IMR-90 (cell line): Measurements from ENCODE around the gene RAPSN. TPM values are rescaled to one million over a fixed set of nuclear protein-coding genes. Genes with fewer than 3 reads are reported as not detected.
A peak's percentile ranks its signal among the peaks of the same experiment; 100 is the strongest.

ENCODE experiments used
- ATAC-seq: fragments of 200-7000 bp; cut with Tn5 transposase; 2 replicates; pipeline ENCODE4 v1.9.1; 2020; ENCODE audit warnings: low read depth, mild to moderate bottlenecking, moderate library complexity
- BruUV-seq: library from RNA; stranded (reverse); fragments of 400-500 nt; replicated peaks from 2 replicates; lab custom pipeline; 2021; lab: Mats Ljungman, UMichigan
- CTCF ChIA-PET: fragments of 300-600 bp; formaldehyde crosslinking; extraction: SDS; loops from one replicate; lab custom pipeline; 2021; ENCODE audit warnings: antibody characterized with exemption; lab: Yijun Ruan, JAX
- POLR2A ChIA-PET: fragments of 300-600 bp; sonication (Branson Sonifier 250); formaldehyde crosslinking; loops from one replicate; lab custom pipeline; 2022; ENCODE audit warnings: antibody characterized with exemption; ENCODE audit not compliant: unreplicated experiment; lab: Charles Lee
- DNase-seq: peaks from one replicate; pipeline ENCODE4 v3.0.0; 2013
- H2AFZ ChIP-seq: replicated peaks from 2 replicates; pipeline ENCODE3; 2013; ENCODE audit warnings: low read length, mild to moderate bottlenecking; ENCODE audit not compliant: poor library complexity
- H2AK5ac ChIP-seq: 2 replicates; pipeline ENCODE4 v1.6.1; 2013; ENCODE audit warnings: low read depth, low read length, inconsistent platforms
- H2AK9ac ChIP-seq: replicated peaks from 2 replicates; pipeline ENCODE3; 2013; ENCODE audit warnings: mild to moderate bottlenecking, low read depth, low read length, moderate library complexity; ENCODE audit not compliant: poor library complexity
- H2BK120ac ChIP-seq: 2 replicates; pipeline ENCODE4 v1.6.1; 2013; ENCODE audit warnings: low read depth, low read length, inconsistent platforms
- H2BK15ac ChIP-seq: 3 replicates; pipeline ENCODE4 v1.6.1; 2013; ENCODE audit warnings: low read depth, low read length, inconsistent platforms
- H2BK20ac ChIP-seq: 2 replicates; pipeline ENCODE4 v1.6.1; 2013; ENCODE audit warnings: low read depth, mild to moderate bottlenecking, inconsistent platforms, low read length, moderate library complexity
- H2BK5ac ChIP-seq: 2 replicates; pipeline ENCODE4 v1.6.1; 2013; ENCODE audit warnings: mild to moderate bottlenecking, low read depth, low read length, inconsistent platforms; ENCODE audit not compliant: poor library complexity, severe bottlenecking
- H3K14ac ChIP-seq: replicated peaks from 2 replicates; pipeline ENCODE4 v1.6.1; 2013; ENCODE audit warnings: low read depth, low read length, inconsistent platforms
- H3K18ac ChIP-seq: 2 replicates; pipeline ENCODE4 v1.6.1; 2013; ENCODE audit warnings: low read depth, low read length, control low read depth
- H3K23ac ChIP-seq: 2 replicates; pipeline ENCODE4 v1.6.1; 2013; ENCODE audit warnings: low read depth, low read length, inconsistent platforms
- H3K27ac ChIP-seq: 2 replicates; pipeline ENCODE4 v1.5.1; 2013; ENCODE audit warnings: mild to moderate bottlenecking, control low read depth, low read length; ENCODE audit not compliant: insufficient read depth
- H3K27me3 ChIP-seq: 2 replicates; pipeline ENCODE4 v1.6.1; 2013; ENCODE audit warnings: low read length; ENCODE audit not compliant: control insufficient read depth, insufficient read depth
- H3K36me3 ChIP-seq: 2 replicates; pipeline ENCODE4 v1.6.1; 2013; ENCODE audit warnings: low read length, mixed read lengths; ENCODE audit not compliant: control insufficient read depth, insufficient read depth
- H3K4ac ChIP-seq: 2 replicates; pipeline ENCODE4 v1.6.1; 2013; ENCODE audit warnings: low read depth, low read length, inconsistent platforms
- H3K4me1 ChIP-seq: 2 replicates; pipeline ENCODE4 v1.6.1; 2013; ENCODE audit warnings: low read length, mixed read lengths; ENCODE audit not compliant: control insufficient read depth, insufficient read depth
- H3K4me2 ChIP-seq: 2 replicates; pipeline ENCODE4 v1.6.1; 2013; ENCODE audit warnings: low read depth, mild to moderate bottlenecking, control low read depth, low read length, moderate library complexity
- H3K4me3 ChIP-seq: 2 replicates; pipeline ENCODE4 v1.5.1; 2013; ENCODE audit warnings: low read depth, mild to moderate bottlenecking, control low read depth, low read length, moderate library complexity; ENCODE audit not compliant: insufficient read depth
- H3K56ac ChIP-seq: 2 replicates; pipeline ENCODE4 v1.6.1; 2013; ENCODE audit warnings: low read length, inconsistent platforms; ENCODE audit not compliant: insufficient read depth; ENCODE audit errors: extremely low read depth
- H3K79me1 ChIP-seq, 2 experiments: 2 replicates each; pipeline ENCODE4 v1.6.1; 2013; ENCODE audit warnings: low read length in 2 of 2, inconsistent platforms in 1 of 2, low read depth in 1 of 2
- H3K9ac ChIP-seq: 2 replicates; pipeline ENCODE4 v1.6.1; 2013; ENCODE audit warnings: low read depth, low read length, control low read depth
- H3K9me1 ChIP-seq: 2 replicates; pipeline ENCODE4 v1.6.1; 2013; ENCODE audit warnings: low read length, inconsistent platforms; ENCODE audit not compliant: insufficient read depth
- H3K9me3 ChIP-seq: 2 replicates; pipeline ENCODE4 v1.6.1; 2013; ENCODE audit warnings: low read length; ENCODE audit not compliant: control insufficient read depth, insufficient read depth
- H4K20me1 ChIP-seq: 2 replicates; pipeline ENCODE4 v1.6.1; 2013; ENCODE audit warnings: low read length, inconsistent platforms; ENCODE audit not compliant: insufficient read depth
- H4K5ac ChIP-seq: 2 replicates; pipeline ENCODE4 v1.6.1; 2013; ENCODE audit warnings: mild to moderate bottlenecking, low read depth, low read length, control low read depth
- H4K8ac ChIP-seq, 2 experiments: 2 replicates each; pipeline ENCODE4 v1.6.1; 2013; ENCODE audit warnings: low read depth in 2 of 2, low read length in 2 of 2, control low read depth in 1 of 2, inconsistent platforms in 1 of 2
- H4K91ac ChIP-seq: 2 replicates; pipeline ENCODE4 v1.6.1; 2013; ENCODE audit warnings: low read depth, low read length, inconsistent platforms; ENCODE audit not compliant: insufficient read depth
- BHLHE40 ChIP-seq: fragments of 150-350 bp; IDR thresholded peaks from 2 replicates; pipeline ENCODE4 v1.6.1; 2016; ENCODE audit warnings: mild to moderate bottlenecking, low read depth, low read length
- CEBPB ChIP-seq: IDR thresholded peaks from 2 replicates; pipeline ENCODE4 v1.6.1; 2012; ENCODE audit warnings: low read depth, low read length, improper control_type of control experiment
- WGBS, 2 experiments: methylation state at CpG; one replicate each; pipeline versions ENCODE4 v1.1.5 to v1.1.7; 2013; ENCODE audit warnings: missing lambda C conversion rate in 2 of 2; ENCODE audit not compliant: insufficient read length in 1 of 2; ENCODE audit errors: extremely low coverage in 2 of 2; 5-methylcytosine and 5-hydroxymethylcytosine counted together
- dilution Hi-C: fragments of 300-500 bp; cut with HindIII; formaldehyde crosslinking; loops from one replicate; pipeline ENCODE4 v1.14.3; 2018; ENCODE audit warnings: low sequenced_read_pairs; ENCODE audit not compliant: unreplicated experiment
- in situ Hi-C: fragments of 300-500 bp; cut with MboI; formaldehyde crosslinking; loops from 3 replicates; pipeline ENCODE4 v1.14.3; 2019; ENCODE audit warnings: low sequenced_read_pairs, inconsistent platforms, mixed read lengths
- intact Hi-C: fragments of 100-400 bp; cut with micrococcal nuclease; formaldehyde crosslinking; loops from 2 replicates; pipeline ENCODE4 v1.10.0; 2022
- polyA plus RNA-seq, 3 experiments: library from polyadenylated mRNA; depleted of rRNA; stranded (reverse); fragments of >200 nt; gene quantifications; 2 replicates each; pipeline ENCODE4 v1.2.3, GENCODE V29; 2012; ENCODE audit warnings: low replicate concordance in 1 of 3
- total RNA-seq: library from RNA; depleted of rRNA; stranded (reverse); fragments of >200 nt; gene quantifications from 2 replicates; pipeline ENCODE4 v1.2.3, GENCODE V29; 2012

Gene RAPSN
- total and polyA plus RNA-seq, 2 of the 4 experiments (the other 2 are of a cell fraction): 0.03 TPM; not detected in 1

DNA sequence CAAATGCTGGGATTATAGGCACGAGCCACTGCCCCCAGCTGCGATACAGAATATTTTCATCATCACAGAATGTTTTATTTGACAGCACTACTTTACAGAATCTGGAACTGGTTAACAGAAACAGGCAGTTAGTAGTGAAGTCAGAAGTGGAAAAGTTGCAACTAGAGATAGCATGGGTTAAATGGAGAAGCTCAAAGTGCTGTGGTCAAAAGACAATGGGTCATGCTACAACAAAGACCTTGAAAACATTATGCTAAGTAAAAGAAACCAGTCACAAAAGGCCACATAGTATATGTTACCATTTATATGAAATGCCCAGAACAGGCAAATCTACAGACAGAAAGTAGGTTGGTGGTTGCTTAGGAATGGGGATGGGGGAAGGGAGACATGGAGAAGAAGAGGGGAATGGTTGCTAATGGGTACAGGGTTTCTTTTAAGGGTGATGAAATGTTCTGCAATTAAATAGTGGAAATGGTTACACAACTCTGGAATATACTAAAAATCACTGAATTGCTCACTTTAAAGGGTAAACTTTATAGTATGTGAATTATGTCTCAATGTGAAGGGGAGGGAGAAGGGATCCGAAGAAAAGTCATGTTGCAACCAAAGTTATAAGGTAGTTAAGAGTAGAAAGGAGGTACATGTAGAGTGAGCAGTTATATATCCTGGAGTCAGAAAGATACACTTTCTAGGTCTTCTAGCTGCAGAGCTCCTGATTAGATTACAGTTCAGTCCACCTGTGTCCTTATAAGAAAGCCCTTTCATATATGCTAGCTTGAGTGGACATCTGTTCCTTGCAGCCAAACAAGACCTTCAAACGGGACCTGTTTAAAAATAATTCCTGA is 46.3 kb upstream of the RAPSN start:
- H3K18ac ChIP-seq: no peak overlapping the region; the same call in 1 of the 2 replicates
- H3K79me1 ChIP-seq: peaks cover 64 to 83% of the 10 kb centered on the region in 2 experiments
- H4K20me1 ChIP-seq: peaks cover 45% of the 10 kb centered on the region
- ChIA-PET POLR2A (interaction anchor here (0.7 kb wide), 1 partner anchor 15 kb away, joined by 3 read pairs; no protein-coding TSS in a partner anchor), CTCF (interaction anchor here (0.6 kb wide), 1 partner anchor 23 kb away, joined by 3 read pairs; no protein-coding TSS in a partner anchor)
- intact Hi-C loops: no loop called here
- peak overlapping the region; percentile 52 for H3K4me2 ChIP-seq
- H3K27ac ChIP-seq: peak overlapping the region; percentile 65; the same call in 1 of the 2 replicates
- peaks cover 9% of the 10 kb centered on the region for H3K4me1 ChIP-seq
- no peak overlapping the region for H2AK9ac ChIP-seq
- WGBS, 2 experiments: 70% methylated on average over 1 of the region's 4 CpGs; no CpG with 5 or more reads in 1 of the 2 experiments
- H3K9ac ChIP-seq: peak overlapping the region; percentile 44; the same call in 1 of the 2 replicates
- ATAC-seq: peak; percentile 64
- H2AK5ac ChIP-seq: 0 out of 2 replicates have a peak overlapping the region, but pooled peaks have one; percentile 23
- no peaks in the 10 kb centered on the region for H3K27me3 ChIP-seq
- in situ Hi-C loops: no loop called here
- H4K8ac ChIP-seq: peak overlapping the region in 1 of 2 experiments; percentile 56; a peak in 2 of 4 replicates
- peaks cover 17% of the 10 kb centered on the region; the same call in 1 of the 2 replicates for H3K9me1 ChIP-seq
- no peak for TF ChIP-seq BHLHE40
- peak; percentile 88 for TF ChIP-seq CEBPB
- dilution Hi-C loops: no loop called here
- peaks cover 10% of the 10 kb centered on the region for H3K36me3 ChIP-seq
- H2BK120ac ChIP-seq: peak overlapping the region; percentile 11; the same call in 1 of the 2 replicates
- no peak overlapping the region for H3K56ac ChIP-seq
- H3K23ac ChIP-seq: peak overlapping the region; percentile 36; the same call in 1 of the 2 replicates
- H4K91ac ChIP-seq: peak overlapping the region; percentile 52; the same call in 1 of the 2 replicates
- H3K14ac ChIP-seq: peak overlapping the region; percentile 60; the same call in 1 of the 2 replicates
- H2AFZ ChIP-seq: no peak overlapping the region
- peak overlapping the region; percentile 20; the same call in 1 of the 2 replicates for H2BK20ac ChIP-seq
- no peak overlapping the region; the same call in 1 of the 2 replicates for H4K5ac ChIP-seq
- BruUV-seq: no TSS peak
- H3K4ac ChIP-seq: peak overlapping the region; percentile 41; the same call in 1 of the 2 replicates
- no peak overlapping the region for H2BK15ac ChIP-seq
- DNase-seq: peak; percentile 60
- H3K9me3 ChIP-seq: no peaks in the 10 kb centered on the region
- no peak overlapping the region for H3K4me3 ChIP-seq
- H2BK5ac ChIP-seq: peak overlapping the region; percentile 32
